CD4-positive, alpha-beta T cell treated with Interleukin-17A for 4 hours (primary cell): Measurements from ENCODE around the gene CDH2.

ENCODE experiments used
- DNase-seq: peaks from one replicate; pipeline ENCODE4 v3.0.0-alpha.2; 2020; ENCODE audit warnings: mixed read lengths

CDH2 gene

GRCh38 chr18:28126768-28127167 lies 50.2 kb downstream of the CDH2 start:
- no peak for DNase-seq

GRCh38 chr18:28125051-28125450 lies 51.9 kb downstream of the CDH2 start:
- no peak for DNase-seq

- DNase-seq: no peak
These were observed 52.5 kb downstream of the CDH2 start for GRCh38 chr18:28124131-28125029.

DNA sequence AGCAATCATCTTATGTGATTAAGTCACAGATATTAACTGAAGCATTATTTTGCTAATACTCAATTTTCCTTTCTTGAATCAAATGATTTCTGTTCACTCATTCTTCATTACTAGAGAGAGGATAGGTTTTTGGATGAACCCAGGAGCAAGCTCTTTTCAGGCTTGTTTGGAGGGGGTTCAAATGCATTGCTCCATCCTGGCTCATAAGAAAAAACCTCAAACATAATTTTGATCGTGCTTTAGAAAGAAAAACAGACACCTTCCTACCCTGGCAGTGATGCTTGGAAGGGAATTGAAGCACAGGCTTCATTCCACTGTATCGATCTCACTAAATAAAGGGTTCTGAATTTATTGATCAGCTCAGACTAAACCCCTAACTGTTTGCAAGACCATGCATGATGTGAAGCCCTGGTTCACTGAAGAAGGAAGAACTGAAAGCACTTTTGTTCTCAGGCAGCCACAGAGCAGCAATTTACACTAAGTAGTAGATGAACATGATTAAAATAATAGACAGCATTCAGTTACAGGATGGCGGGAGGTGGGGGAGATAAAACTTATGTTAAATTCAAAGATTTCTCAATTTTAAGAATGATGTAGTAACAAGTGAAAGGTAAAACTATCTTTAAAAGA lies 53.4 kb downstream of the CDH2 start:
- no peak for DNase-seq

- no peak for DNase-seq
These were observed 56.0 kb downstream of the CDH2 start for GRCh38 chr18:28120828-28121515.

- DNase-seq: no peak
These were observed 60.5 kb downstream of the CDH2 start for GRCh38 chr18:28116461-28116860.

DNA sequence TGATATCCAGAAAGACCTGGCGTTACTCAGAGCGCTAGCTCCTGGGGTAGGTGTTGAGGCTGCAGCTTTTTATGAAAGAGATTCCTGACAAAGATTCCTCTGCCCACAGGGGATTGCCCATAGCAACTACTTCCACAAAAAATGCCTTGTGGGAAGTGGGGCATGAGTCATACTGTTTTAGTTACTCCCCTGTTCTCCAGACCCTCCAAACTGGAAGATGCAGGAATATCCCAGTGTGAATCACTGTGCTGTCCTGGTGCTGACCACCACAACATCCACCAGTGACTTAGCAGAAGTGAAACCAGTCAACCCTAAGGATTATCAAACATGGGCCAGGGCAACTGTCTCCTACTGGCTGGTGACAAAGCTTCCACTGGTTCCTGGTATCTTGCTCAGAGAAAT lies 61.8 kb downstream of the CDH2 start:
- no peak for DNase-seq

GRCh38 chr18:28114472-28114871 lies 62.5 kb downstream of the CDH2 start:
- DNase-seq: no peak

DNA sequence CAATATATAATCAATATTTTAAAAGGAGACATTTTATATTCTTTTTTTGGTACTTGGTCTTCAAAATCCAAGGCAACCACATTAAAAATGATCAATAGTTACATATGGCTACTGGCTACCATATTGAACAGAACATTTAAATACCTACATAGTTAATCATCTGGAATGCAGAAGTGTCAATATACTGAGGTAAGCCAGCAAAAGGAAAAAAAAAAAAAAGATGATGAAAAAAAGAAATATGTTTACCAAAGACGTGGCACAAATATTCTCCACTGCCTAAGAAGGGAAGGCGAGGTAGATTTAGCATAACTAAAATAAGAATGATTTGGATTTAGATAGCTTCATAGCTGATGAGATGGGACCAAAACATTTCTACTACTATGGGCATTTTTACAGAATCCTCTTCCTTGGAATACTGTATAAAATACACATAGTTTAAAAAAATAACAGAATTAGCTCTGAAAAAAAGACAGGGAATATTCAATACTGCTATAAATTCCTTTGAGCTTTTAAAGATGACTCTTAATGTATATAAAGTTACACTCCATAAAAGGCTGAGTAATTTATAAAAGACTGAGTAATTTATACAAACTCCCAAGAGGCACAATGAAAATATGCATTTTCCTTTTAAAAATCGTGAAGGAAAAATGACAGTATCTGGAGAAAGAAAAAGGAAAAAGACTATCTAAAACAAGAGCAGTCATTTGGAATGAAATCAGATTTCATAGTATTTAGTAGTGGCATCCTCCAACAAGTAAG lies 63.5 kb downstream of the CDH2 start:
- DNase-seq: no peak

GRCh38 chr18:28112056-28112470 lies 64.9 kb downstream of the CDH2 start:
- no peak for DNase-seq

GRCh38 chr18:28110924-28111323 lies 66.0 kb downstream of the CDH2 start:
- no peak for DNase-seq

- no peak for DNase-seq
These were observed 67.0 kb downstream of the CDH2 start for GRCh38 chr18:28109781-28110560.

- no peak for DNase-seq
These were observed 68.1 kb downstream of the CDH2 start for GRCh38 chr18:28108814-28109213.

DNA sequence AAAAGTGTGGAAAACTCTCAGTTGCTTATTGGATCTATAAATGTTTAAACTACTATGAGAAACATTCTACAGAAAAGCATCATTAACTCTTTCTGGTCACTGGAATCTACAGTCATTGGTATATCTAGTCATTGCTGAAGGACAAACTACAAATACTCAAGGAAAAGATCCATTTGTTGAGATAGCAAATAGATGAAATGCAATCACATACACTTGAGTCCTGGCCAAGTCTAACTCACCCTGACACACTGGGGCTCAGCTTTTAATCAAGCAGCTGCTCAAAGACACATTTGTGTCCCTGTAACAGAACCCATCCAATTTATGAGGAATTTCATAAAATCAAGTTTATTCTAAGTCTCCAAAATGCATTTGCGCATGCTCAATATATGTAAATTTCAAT lies 68.7 kb downstream of the CDH2 start:
- no peak for DNase-seq

DNA sequence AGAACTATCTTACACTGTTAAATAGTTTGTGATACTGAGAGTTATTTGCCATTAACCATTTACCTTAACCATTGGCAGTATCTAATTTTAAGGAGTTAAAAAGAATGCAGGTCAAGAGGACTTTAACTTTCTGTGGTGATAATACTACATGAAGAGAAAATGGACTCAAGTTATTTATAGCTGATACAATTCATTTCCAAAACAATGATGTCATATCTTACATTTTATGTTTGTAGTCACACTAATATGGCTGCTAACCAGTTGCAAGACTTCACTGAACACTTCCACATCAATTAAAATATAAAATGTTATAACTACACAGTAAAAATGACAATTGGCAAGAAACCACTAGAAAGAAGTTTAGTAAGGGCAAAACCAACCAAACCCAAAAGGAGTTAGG lies 77.7 kb downstream of the CDH2 start:
- DNase-seq: no peak

DNA sequence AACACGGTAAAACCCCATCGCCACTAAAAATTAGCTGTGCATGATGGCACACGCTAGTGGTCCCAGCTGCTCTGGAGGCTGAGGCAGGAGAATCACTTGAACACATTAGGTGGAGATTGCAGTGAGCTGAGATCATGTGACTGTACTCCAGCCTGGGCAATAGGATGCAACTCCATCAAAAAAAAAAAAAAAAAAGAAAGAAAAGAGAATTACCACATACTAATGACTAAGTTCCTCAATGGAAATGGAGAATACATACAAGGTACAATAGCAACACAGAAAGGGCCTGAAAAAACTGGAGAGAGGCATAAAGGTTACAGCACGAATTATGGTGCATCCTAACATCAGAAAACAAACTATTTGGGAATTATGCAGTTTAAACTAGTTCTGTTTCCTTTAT lies 81.3 kb downstream of the CDH2 start:
- DNase-seq: no peak

DNA sequence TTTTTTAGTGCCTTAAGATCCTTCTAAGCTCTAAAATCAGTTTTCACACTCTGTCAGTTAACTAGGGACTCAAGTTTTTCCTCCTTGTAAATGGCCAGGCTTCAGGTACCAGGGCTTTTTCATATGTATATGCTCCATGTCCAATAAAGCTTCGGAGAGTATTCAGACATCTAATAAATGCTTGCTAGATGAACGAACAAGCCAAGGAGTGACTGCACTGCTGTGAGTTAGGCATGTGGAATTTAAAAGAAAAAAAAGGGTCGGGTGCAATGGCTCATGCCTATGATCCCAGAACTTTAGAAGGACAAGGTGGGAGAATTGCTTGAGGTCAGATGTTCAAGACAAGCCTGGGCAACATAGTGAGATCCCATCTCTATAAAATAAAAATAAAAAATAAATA lies 81.9 kb downstream of the CDH2 start:
- DNase-seq: no peak

GRCh38 chr18:28091197-28091596 lies 85.7 kb downstream of the CDH2 start:
- no peak for DNase-seq

GRCh38 chr18:28088477-28088876 lies 88.5 kb downstream of the CDH2 start:
- DNase-seq: no peak

- DNase-seq: no peak
These were observed 90.0 kb downstream of the CDH2 start for GRCh38 chr18:28086670-28087552.

- no peak for DNase-seq
These were observed 95.4 kb downstream of the CDH2 start for GRCh38 chr18:28081516-28081915.
